OCI-LY7 (cell line): ENCODE results near the gene AXIN2. TPM values are rescaled to one million over a fixed set of nuclear protein-coding genes. Genes with fewer than 3 reads are reported as not detected.

ENCODE experiments used
- BruUV-seq: library from RNA; stranded (reverse); fragments of 400-500 nt; replicated peaks from 2 replicates; lab custom pipeline; 2021; lab: Mats Ljungman, UMichigan
- CTCF ChIA-PET: fragments of 300-600 bp; sonication (Branson Sonifier 250); formaldehyde crosslinking; loops from one replicate; lab custom pipeline; 2022; ENCODE audit warnings: antibody characterized with exemption; ENCODE audit not compliant: unreplicated experiment; lab: Charles Lee
- POLR2A ChIA-PET: fragments of 300-600 bp; sonication (Branson Sonifier 250); formaldehyde crosslinking; loops from one replicate; lab custom pipeline; 2022; ENCODE audit warnings: antibody characterized with exemption; lab: Charles Lee
- DNase-seq: peaks from one replicate; pipeline ENCODE4 v3.0.0-alpha.2; 2015; ENCODE audit warnings: low spot score
- H2AFZ ChIP-seq: fragments of 200-600 bp; sonication (generic), shearing (Covaris generic); 2 replicates; pipeline ENCODE4 v1.6.1; 2014; ENCODE audit warnings: mild to moderate bottlenecking, antibody characterized with exemption, low read length, moderate library complexity
- H3K27ac ChIP-seq: fragments of 200-600 bp; sonication (generic); 2 replicates; pipeline ENCODE4 v1.5.1; 2014; ENCODE audit warnings: mixed run types, low read depth, mild to moderate bottlenecking, moderate library complexity, low read length, inconsistent platforms; ENCODE audit not compliant: poor library complexity, severe bottlenecking
- H3K36me3 ChIP-seq: fragments of 200-600 bp; sonication (generic); 2 replicates; pipeline ENCODE4 v1.6.1; 2014; ENCODE audit warnings: mild to moderate bottlenecking, antibody characterized with exemption, low read length, moderate library complexity, mixed read lengths; ENCODE audit not compliant: insufficient read depth
- H3K4me1 ChIP-seq: fragments of 200-600 bp; sonication (generic); 2 replicates; pipeline ENCODE4 v1.5.1; 2014; ENCODE audit warnings: mild to moderate bottlenecking, low read length; ENCODE audit not compliant: insufficient read depth, poor library complexity, severe bottlenecking
- H3K4me2 ChIP-seq: fragments of 200-600 bp; sonication (generic); 2 replicates; pipeline ENCODE4 v1.6.1; 2014; ENCODE audit warnings: mild to moderate bottlenecking, low read length
- H3K4me3 ChIP-seq: fragments of 200-600 bp; sonication (generic); 2 replicates; pipeline ENCODE4 v1.5.1; 2014; ENCODE audit warnings: mild to moderate bottlenecking, low read depth, low read length; ENCODE audit not compliant: poor library complexity, severe bottlenecking
- H3K79me2 ChIP-seq: fragments of 200-600 bp; sonication (generic); 2 replicates; pipeline ENCODE4 v1.6.1; 2016; ENCODE audit warnings: low read depth, mild to moderate bottlenecking, low read length, moderate library complexity, mixed read lengths; ENCODE audit not compliant: insufficient read depth
- H3K9me2 ChIP-seq: fragments of 200-600 bp; sonication (generic); 2 replicates; pipeline ENCODE4 v1.6.1; 2016; ENCODE audit warnings: mild to moderate bottlenecking, low read length, mixed read lengths; ENCODE audit not compliant: insufficient read depth
- H3K9me3 ChIP-seq: fragments of 200-600 bp; sonication (generic); 2 replicates; pipeline ENCODE4 v1.6.1; 2014; ENCODE audit warnings: mild to moderate bottlenecking, mixed run types, low read length, mixed read lengths
- H4K20me1 ChIP-seq: fragments of 200-600 bp; sonication (generic); 2 replicates; pipeline ENCODE4 v1.6.1; 2014; ENCODE audit warnings: mild to moderate bottlenecking, antibody characterized with exemption, low read length, moderate library complexity, mixed read lengths; ENCODE audit not compliant: insufficient read depth
- EZH2phosphoT487 ChIP-seq: fragments of 200-600 bp; sonication (generic); IDR thresholded peaks from 2 replicates; pipeline ENCODE4 v1.6.1; 2018; ENCODE audit warnings: low read depth, borderline replicate concordance, mild to moderate bottlenecking, mixed run types, antibody characterized with exemption, low read length, moderate library complexity, mixed read lengths
- intact Hi-C: fragments of 100-400 bp; cut with micrococcal nuclease; formaldehyde crosslinking; loops from one replicate; pipeline ENCODE4 v1.10.0; 2022; ENCODE audit not compliant: unreplicated experiment
- total RNA-seq, 2 experiments: library from RNA; depleted of rRNA in 1 of 2; stranded (reverse); fragments of >200 nt in 1 of 2; shearing (Covaris generic) in 1 of 2; gene quantifications; 2 replicates each; pipeline ENCODE4 v1.2.3, GENCODE V29; 2014 to 2022
- TF ChIP-seq, protein P1 (sequence below): fragments of 200-600 bp; sonication (generic); conservative IDR thresholded peaks from 2 replicates; pipeline ENCODE4 v1.5.1; 2014; ENCODE audit warnings: mild to moderate bottlenecking, antibody characterized with exemption, low read length, moderate library complexity, mixed read lengths

The AXIN2 gene
- total RNA-seq, 2 experiments from 2014 or later, result 8.5 TPM

DNA sequence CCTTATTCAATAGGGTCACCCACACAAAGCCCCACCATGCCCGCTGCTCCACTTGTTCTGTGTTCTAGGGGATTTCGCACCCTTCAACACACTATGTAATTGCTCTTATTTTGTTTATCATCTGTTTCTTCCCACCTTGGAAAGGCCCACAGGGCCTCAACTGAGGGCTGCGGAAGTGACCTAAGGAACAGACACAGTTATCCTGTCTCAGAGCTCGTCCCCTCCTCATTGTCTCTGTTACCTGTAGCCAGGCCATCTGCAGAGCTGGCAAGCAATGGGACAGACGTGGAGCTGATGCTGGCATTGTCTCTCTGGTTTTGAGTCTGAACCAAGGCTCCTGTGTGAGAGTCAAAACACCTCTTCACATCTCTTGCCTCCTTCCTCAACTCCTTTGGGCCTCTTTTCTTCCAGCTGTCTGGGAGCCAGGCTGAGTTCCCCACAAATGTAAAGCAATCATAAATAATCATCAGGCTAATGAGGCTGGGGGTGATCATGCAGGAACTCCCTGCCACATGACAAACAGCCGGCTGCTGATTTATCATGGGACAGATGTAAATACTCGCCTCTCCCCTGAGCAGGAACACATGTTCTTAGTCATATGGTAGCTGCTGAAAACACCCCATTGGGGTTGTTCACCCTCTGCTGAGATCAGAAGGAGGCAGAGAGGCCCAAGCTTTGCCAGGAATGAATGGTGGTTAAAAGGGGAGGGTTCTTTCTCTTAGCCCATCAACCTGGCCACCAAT is 71.9 kb downstream of the AXIN2 start:
- H3K9me3 ChIP-seq, result no peaks in the 10 kb centered on the region
- no peak overlapping the region for H3K27ac ChIP-seq
- POLR2A ChIA-PET, result no interaction called here
- no TSS peak for BruUV-seq
- no peak for TF ChIP-seq EZH2phosphoT487
- TF ChIP-seq, protein P1, sequence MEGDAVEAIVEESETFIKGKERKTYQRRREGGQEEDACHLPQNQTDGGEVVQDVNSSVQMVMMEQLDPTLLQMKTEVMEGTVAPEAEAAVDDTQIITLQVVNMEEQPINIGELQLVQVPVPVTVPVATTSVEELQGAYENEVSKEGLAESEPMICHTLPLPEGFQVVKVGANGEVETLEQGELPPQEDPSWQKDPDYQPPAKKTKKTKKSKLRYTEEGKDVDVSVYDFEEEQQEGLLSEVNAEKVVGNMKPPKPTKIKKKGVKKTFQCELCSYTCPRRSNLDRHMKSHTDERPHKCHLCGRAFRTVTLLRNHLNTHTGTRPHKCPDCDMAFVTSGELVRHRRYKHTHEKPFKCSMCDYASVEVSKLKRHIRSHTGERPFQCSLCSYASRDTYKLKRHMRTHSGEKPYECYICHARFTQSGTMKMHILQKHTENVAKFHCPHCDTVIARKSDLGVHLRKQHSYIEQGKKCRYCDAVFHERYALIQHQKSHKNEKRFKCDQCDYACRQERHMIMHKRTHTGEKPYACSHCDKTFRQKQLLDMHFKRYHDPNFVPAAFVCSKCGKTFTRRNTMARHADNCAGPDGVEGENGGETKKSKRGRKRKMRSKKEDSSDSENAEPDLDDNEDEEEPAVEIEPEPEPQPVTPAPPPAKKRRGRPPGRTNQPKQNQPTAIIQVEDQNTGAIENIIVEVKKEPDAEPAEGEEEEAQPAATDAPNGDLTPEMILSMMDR, result no peak
- H3K79me2 ChIP-seq, result no peaks in the 10 kb centered on the region
- intact Hi-C loops, result no loop called here
- no peak for DNase-seq
- CTCF ChIA-PET, result no interaction called here
- no peaks in the 10 kb centered on the region for H3K4me1 ChIP-seq
- H3K36me3 ChIP-seq, result no peaks in the 10 kb centered on the region
- H3K9me2 ChIP-seq, result no peaks in the 10 kb centered on the region
- no peaks in the 10 kb centered on the region for H4K20me1 ChIP-seq
- no peak overlapping the region for H3K4me2 ChIP-seq
- no peak overlapping the region for H2AFZ ChIP-seq
- H3K4me3 ChIP-seq, result no peak overlapping the region

DNA sequence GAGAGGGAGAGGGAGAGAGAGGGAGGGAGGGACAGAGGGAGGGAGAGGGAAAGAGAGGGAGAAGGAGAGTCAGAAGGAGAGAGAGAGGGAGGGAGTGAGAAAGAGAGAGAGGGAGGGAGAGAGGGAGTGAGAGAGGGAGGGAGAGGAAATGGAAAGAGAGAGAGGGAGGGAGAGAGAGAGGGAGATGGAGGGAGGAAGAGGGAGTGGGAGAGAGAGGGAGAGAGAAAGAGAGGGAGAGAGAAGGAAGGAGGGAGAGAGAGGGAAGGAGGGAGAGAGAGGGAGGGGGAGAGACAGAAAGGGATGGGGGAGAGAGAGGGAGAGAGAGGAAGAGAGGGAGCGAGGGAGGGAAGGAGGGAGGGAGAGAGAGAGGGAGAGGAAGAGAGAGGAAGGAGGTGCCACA is 72.8 kb downstream of the AXIN2 start:
- DNase-seq, result no peak
- H3K9me2 ChIP-seq, result no peaks in the 10 kb centered on the region
- no peaks in the 10 kb centered on the region for H3K79me2 ChIP-seq
- no peaks in the 10 kb centered on the region for H3K36me3 ChIP-seq
- no peak overlapping the region for H2AFZ ChIP-seq
- POLR2A ChIA-PET, result no interaction called here
- no peak overlapping the region for H3K4me3 ChIP-seq
- H4K20me1 ChIP-seq, result no peaks in the 10 kb centered on the region
- no peaks in the 10 kb centered on the region for H3K4me1 ChIP-seq
- H3K27ac ChIP-seq, result no peak overlapping the region
- intact Hi-C loops, result no loop called here
- TF ChIP-seq, protein P1, result no peak
- TF ChIP-seq EZH2phosphoT487, result no peak
- CTCF ChIA-PET, result no interaction called here
- no TSS peak for BruUV-seq
- no peaks in the 10 kb centered on the region for H3K9me3 ChIP-seq
- no peak overlapping the region for H3K4me2 ChIP-seq

DNA sequence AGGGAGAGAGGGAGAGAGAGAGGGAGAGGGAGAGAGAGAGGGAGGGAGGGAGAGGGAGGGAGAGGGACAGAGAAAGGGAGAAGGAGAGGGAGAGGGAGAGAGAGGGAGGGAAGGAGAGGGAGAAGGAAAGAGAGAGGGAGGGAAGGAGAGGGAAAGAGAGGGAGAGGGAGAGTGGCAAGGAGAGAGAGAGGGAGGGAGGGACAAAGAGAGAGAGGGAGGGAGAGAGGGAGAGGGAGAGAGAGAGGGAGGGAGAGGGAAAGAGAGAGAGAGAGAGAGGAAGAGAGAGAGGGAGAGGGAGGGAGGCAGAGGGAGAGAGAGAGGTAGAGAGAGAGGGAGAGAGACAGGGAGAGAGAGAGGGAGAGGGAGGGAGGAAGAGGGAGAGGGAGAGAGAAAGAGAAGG is 73.5 kb downstream of the AXIN2 start:
- ChIA-PET CTCF (no interaction called here), POLR2A (no interaction called here)
- Histone ChIP-seq H3K27ac (no peak overlapping the region), H3K4me1 (no peaks in the 10 kb centered on the region), H3K9me2 (no peaks in the 10 kb centered on the region), H3K4me3 (no peak overlapping the region), H2AFZ (no peak overlapping the region), H3K36me3 (no peaks in the 10 kb centered on the region), H3K4me2 (no peak overlapping the region), H3K79me2 (no peaks in the 10 kb centered on the region), H4K20me1 (no peaks in the 10 kb centered on the region), H3K9me3 (no peaks in the 10 kb centered on the region)
- no peak for TF ChIP-seq EZH2phosphoT487
- TF ChIP-seq, protein P1, result no peak
- BruUV-seq, result no TSS peak
- no peak for DNase-seq
- intact Hi-C loops, result no loop called here
